HG03521 (cell line): ENCODE data around the gene NDUFA8.
A peak's percentile ranks its signal among the peaks of the same experiment; 100 is the strongest.

Experiments used
- ATAC-seq: cut with Tn5 transposase; IDR thresholded peaks from one replicate; pipeline ENCODE4 v1.9.1; 2021; ENCODE audit warnings: mild to moderate bottlenecking, moderate library complexity; ENCODE audit not compliant: unreplicated experiment

The NDUFA8 gene

DNA sequence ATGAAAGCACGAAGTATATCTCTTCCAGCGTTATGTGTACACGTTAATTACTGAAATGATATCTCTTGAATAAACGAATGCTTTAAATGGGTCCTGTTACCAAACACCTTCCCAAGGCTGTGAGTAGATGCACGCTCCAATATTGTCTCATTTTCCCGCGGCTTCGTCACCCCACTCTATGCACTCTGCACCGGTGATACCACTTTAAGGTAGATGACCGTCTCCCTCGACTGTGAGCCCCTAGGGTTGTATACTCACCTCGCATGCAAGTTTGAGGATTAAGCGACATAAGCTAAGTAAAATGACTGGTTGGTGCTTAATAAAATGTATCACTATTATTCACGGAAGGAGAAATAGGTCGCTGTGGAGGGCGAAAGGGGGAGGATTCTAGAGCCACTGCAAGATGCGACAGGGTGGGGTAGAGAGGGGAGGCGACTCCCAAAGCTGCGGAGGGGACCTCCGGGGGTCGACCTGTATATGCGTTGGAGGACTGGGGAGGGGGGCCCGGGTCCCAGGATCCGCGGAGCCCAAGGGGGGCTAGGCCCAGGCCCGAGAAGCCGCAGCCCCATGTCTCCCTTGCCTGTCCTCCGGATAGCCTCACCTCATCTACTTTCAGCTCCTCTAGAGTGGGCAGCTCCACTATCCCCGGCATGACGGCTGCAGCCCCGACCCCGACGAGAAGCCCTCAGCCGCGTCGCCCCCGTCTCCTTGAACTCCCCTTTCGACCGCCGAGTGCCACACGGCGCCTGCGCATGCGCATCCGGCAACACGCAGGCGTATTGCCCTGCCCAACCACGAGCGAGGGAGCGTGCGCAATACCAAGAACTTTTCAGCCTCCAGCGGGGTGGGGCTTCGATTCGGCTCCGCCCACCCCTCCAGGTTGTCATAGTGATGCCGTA lies at the start of gene NDUFA8, which contains the start of gene MORN5:
NDUFA8 (minus strand) TSS at position 754 of the 899 bp plus-strand sequence; CDS start at position 652, 102 bp downstream.
MORN5 (plus strand) TSS at position 883 of the 899 bp plus-strand sequence. CDS start 65 bp downstream, outside the sequence.
- peak; percentile 91 for ATAC-seq

DNA sequence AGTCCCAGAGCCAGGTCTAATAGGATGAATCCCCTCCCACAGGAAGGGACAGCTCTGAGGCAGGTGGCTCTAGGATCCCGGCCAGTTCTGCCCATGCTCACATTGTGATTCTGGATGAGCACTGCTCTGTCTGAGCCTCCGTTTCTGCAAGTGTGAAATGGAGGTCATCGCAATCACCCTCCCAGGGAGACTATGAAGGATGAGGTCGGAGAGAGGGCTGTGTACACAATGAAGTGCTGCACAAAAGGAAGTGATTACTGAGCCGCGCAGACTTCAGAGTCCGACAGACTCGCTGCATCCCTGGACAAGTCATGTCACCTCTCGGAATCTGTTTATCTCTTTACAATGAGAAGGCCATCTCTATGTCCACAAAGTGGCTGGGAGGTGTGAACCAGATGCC lies 47.5 kb upstream of the NDUFA8 start:
- no peak for ATAC-seq

DNA sequence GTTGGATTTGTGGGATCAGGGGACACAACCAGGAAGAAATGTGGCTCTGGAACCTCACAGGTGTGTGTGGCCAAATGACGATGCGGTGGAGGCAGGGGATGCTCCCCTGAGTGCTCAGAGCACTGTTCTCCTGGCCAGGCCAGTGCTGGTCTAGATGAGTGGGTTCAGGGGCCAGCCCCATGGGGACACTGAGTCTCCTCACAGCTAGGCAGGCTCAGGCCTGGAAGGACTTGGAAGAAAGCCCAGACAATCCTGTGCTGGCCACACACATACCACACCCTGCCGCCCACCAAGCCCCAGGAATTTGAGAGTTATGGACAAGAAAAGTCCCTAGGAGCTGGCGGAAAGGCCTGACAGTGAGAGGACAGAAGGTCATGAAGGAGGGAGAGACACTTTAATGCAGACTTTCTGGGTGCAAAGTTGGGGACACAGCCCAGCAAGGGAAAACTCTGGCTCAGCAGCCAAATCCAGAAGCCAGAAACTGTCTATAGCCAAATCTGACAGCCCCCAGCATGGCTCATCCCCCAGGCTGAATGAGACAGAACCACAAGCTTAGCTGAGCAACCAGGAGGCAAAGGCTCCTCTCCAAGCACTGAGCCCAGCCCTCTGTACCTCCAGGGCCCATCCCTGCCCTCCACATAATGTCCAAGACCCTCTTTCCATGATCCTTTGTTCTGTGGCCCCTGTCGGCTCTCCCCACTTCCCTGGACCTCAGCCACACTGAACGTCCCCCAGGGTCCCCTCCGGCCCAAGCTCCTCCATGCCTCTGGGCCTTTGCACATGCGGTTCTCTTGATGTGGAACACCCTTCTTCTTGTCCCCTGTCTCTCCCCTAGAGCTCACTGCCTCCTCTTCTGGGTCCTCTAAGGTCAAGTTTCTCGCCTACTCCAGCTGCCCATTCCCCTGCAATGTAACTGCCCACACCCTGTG lies 46.8 kb upstream of the NDUFA8 start:
- ATAC-seq, result no peak

GRCh38 chr9:122205176-122205575 lies 45.6 kb upstream of the NDUFA8 start:
- no peak for ATAC-seq

DNA sequence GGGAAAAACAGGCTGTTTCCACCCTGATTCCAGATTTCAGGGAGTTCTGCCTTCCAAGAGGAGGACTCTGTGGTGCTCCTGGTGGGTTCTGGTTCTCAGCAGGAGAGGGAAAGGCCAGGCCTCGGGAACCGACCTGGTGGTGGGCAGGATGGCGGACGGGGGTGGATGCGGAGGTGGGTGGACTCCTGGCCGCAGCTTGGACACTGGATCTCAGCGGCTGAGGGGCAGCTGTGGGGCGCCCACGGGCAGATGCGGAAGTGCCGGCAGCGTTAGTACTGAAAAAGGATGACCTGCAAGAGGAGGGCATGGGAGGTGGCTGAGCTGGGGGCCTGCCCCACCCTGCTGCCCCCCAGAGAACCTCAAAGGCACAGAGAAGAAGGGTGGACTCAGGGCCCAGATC lies 44.9 kb upstream of the NDUFA8 start:
- no peak for ATAC-seq

DNA sequence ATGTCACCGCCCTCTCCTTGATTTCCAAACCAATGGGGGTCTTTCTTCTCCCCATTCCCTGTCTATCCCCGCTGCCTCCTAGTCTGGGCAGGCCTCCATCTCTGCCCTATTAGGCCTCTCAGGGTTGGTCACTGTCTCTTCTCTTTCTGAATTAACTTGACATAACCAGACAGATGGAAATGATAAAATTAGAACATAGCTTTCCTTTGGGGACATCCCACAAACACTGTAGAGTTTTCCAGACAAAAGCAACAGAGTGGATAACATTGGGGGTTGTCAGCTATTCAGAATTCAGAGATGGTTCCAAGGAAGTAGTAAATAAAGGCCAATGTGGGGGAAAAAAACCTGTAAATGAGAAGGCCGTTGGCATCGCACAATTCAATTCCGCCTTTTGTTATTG lies 44.5 kb upstream of the NDUFA8 start:
- no peak for ATAC-seq

DNA sequence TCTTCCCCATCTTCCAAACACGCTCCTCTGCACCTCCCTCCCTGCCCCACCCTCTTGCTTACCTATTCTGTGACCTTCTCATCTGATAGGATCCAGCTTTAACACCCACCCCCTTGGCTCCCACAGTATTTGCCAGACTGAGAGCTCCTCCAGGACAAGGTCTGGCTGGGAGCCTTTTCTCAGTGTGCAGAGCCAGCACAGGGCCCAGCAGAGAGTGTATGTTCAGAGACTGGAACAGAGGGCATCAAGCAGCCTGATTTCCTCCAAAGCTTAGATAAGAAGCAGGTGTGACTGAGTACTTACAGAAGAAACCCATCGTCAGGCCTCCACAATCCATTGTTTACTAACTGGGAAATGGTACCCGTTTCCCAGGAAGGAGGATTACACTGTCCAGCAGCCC lies 42.5 kb upstream of the NDUFA8 start:
- no peak for ATAC-seq

DNA sequence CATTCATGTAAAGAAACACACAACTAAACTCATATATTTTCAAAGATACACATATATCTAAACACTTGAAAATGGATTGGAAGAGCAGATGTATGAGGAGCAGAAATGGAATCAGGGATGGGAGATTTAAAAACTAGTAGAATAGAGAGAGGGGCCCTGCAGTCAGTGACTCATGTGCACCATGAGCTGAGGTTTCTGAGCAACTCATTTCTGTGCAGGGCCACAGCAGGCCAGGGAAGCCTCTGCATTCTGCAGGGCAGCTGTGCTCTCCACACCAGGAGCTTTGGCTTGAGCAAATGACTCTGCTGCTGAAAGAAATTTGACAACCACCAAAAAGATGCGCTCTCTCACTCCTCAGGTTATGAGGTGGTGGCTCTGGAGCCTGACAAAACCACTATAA lies 42.1 kb upstream of the NDUFA8 start:
- no peak for ATAC-seq

GRCh38 chr9:122200960-122201595 lies 41.5 kb upstream of the NDUFA8 start:
- ATAC-seq, result no peak

DNA sequence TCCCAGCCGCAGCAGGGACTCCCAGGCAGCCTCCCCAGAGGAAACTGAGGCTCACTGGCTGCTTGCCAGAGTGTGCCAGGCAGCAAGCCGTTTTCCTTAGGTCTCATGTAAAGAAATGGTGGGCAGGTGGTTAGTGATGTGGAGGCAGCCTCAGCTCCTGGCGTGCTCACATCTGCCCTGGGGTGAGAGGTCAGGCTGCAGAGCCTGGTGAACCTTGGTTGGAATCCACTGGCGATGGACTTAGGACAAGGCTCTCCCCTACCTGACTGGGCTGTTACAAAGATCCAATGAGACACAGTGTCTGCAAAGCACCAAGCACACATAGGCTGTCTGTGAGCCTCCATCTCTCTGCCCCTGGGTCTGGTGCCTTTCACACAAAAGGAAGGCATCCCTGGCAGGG lies 38.3 kb upstream of the NDUFA8 start:
- no peak for ATAC-seq

GRCh38 chr9:122197426-122197825 lies 37.8 kb upstream of the NDUFA8 start:
- no peak for ATAC-seq

DNA sequence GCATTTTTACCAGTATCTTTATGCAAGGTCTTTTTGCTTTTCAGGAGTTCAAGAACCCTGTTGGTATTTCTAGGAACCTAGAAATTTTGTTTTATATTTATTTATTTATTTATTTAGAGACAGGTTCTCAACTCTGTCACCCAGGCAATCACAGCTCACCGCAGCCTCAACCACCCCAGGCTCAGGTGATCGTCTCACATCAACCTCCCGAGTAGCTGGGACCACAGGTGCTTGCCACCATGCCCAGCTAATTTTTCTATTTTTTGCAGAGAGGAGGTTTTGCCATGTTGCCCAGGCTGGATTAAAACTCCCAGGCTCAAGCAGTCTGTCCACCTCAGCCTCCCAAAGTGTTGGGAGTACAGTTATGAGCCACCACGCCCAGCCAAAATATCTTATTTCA lies 36.3 kb upstream of the NDUFA8 start:
- no peak for ATAC-seq

- ATAC-seq, result no peak
Measured at GRCh38 chr9:122193651-122194050, 34.1 kb upstream of the NDUFA8 start.

DNA sequence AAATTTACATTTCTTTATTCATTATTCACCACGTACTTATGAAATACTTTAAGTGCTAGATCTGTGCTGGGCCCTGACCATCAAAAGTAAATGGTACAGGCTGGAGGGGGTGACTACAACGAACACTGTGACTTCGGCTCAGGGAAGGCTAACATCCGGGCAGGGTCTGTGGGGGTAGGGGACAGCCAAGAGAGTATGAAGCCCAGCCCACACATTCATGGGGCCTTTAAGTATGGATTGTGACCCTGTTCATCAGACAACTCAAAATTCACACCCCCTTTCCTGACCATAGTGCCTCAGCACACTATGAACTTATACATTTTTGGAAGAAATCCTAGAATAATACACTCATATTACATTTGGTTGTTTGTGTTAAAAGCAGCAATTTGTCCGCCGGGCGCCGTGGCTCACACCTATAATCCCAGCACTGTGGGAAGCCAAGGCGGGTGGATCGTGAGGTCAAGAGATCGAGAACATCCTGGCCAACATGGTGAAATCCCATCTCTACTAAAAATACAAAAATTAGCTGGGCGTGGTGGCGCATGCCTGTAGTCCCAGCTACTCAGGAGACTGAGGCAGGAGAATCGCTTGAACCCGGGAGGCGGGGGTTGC lies 33.4 kb upstream of the NDUFA8 start:
- no peak for ATAC-seq

DNA sequence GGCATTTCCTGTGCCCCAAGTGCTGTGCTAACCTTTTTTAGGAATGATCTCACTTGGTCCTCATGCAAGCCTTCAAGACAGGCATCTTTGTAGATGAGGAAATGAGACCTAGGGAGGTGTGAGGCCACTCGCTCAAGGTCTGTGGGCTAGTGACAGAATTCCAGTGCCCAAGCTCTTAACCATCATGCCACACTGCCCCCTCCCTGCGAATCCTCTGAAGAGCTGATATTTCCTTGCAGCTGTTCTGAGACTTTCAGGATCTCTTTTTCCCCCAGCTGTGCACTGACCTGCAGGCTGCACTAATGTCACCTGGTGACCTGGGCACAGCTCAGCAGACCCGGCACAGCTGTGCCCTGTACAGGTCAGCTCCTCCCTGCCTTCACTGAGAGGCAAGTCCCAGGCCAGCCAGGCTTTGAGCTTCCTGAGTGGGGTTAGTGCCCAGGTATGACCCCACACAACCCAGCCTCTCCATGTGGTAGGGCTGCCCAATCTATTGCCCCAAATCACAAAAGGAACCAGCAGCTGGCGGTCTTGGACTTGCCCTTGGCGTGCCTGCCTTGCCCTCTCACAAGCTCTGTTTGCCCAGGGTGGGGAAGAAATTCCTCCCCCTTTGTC lies 32.8 kb upstream of the NDUFA8 start:
- ATAC-seq, result no peak

GRCh38 chr9:122191584-122191983 lies 32.0 kb upstream of the NDUFA8 start:
- ATAC-seq, result no peak

DNA sequence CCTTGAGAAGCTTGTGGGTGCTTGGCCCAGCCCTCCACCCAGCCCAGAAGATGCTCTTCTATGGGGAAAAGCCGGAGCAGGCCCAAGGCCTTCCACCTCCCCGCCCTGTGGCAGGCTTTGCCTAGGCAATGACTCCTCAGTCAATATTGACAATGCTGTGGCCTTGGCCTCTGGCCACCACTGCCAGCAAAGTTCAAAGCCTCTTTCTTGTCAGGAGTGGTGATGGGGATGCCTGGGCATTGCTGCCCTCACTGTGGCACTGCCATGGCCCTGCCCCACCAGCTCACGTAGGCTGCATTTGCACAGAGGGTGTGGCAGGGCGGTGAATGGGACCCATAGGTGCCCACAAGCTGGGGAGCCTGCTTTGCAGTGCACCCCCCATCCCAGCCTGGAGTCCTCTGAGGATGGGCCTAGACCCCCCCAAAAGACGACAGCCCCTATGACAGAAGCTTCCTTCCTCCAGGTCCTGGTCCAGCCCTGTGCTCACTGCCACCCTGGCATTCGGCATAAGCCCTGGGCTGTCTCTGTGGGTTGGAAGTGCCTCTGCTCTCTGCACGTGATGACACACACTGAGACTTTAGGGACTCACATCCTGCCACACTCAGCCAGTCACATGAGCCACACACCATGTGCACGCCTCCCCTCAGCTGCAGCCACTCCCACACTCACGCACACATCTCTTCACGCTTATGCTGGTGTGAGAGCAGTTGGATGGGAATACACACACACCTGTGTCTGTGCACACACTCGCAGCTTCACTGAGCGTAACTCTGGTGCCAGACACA lies 31.2 kb upstream of the NDUFA8 start:
- ATAC-seq, result no peak

DNA sequence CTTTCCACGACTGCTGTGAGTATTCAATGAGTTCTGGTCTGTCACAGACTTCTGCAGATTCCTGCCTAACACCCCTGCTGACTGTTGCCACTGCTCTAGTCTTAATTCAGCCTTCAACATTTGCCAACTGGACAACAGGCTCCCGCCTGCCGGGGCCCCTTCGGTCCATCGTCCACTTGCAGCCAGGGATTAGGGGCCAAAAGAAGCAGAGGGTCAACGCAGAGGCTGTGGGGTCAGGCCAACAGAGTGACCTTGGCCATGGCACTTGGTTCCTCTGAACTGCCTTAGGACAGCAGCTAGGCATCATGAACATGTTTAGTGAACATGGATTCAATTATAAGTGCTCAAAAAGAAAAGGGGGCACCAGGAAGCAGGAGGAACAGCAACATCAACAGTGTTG lies 28.8 kb upstream of the NDUFA8 start:
- ATAC-seq, result no peak

DNA sequence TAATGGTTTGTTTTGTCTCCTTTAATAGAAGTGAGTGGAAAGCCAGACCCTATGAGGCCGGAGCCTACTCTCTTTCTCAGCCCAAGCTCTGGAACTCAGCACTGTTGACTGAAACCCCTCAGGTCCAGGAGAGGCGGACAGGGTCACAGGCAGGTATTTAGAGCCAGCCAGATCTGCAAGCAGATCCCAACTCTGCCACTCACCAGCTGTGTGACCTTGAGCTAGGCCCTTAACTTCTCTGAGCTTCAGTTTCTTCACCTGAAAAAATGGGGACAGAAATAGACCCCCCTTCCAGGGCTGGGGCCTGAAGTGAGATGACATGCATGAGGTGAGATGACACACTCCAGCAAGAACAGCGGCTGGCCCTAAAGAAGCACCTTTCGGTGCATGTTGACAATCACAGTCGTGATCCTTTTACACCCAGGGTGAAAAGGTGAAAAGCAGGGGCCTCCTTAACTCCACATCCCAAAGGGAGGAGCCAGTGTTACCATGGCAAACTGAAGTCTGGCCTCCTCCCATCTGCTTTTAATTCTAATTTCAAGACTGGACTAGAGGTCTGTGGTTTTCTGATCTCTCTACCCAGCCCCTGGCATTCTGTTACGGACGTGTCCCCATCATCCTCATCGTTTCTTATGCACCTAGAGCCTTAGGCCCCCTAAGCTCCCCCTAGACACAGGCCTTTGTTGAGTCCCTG lies 27.3 kb upstream of the NDUFA8 start:
- ATAC-seq, result no peak
